Activated CD4-positive, alpha-beta T cell treated with anti-CD3 and anti-CD28 coated beads for 24 hours (primary cell): ENCODE data around the gene WDR5.

ENCODE experiments used
- DNase-seq, 2 donors: peaks; one replicate each; pipeline ENCODE4 v3.0.0-alpha.2; 2020; ENCODE audit warnings: low read depth in 2 of 2

The WDR5 gene

DNA sequence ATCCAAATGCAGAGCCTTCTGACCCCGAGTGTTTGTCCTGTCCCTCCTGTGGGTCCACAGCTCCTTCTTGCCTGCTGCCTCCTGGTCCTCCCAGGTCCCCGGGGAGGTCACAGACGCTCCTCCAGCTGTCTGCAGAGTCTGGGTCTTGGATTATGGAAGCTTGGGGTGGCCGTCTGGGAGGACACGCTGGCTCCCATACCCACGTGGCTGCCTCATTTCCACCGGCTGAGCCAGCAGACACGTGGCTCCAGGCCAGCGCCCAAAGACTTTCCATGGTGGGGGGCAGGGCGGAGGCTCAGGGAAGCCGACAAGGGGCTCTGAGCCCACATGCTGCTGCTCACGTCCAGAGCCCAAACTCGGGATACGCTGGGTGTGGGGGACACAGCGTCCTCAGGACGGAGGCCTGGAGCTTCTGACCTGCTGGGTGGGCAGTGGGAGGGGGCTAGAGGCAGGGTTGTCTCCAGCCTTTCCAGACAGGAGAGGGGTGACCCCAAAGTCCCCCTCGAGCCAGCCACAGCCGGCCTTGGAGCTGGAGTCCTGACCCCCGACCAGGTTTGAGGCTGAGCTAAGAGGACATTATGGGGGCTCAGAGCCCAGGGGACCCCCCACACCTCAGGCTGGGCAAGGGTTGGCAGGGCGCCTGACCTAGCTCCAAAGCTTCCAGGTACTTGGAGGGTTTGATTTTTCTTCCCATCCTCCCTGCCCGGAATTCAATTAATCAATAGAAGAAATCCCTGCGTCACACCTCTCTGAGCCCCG lies 52.7 kb downstream of the WDR5 start:
- DNase-seq, result no peak

DNA sequence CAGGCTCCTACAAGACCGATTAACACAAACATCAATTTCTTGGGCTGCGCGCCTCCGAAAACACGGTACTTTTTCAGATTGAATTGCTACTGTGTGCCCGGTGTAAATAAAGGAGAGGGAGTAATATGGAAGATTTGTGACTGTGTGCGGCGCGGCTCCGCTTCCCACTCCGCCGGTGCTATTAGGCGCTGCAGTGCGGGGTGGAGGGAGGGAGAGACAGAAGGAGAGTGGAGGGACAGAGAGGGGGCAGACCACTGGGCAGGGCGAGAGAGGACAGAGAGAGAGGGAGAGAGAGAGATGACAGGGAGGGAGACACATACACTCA lies 53.2 kb downstream of the WDR5 start:
- DNase-seq, result no peak

DNA sequence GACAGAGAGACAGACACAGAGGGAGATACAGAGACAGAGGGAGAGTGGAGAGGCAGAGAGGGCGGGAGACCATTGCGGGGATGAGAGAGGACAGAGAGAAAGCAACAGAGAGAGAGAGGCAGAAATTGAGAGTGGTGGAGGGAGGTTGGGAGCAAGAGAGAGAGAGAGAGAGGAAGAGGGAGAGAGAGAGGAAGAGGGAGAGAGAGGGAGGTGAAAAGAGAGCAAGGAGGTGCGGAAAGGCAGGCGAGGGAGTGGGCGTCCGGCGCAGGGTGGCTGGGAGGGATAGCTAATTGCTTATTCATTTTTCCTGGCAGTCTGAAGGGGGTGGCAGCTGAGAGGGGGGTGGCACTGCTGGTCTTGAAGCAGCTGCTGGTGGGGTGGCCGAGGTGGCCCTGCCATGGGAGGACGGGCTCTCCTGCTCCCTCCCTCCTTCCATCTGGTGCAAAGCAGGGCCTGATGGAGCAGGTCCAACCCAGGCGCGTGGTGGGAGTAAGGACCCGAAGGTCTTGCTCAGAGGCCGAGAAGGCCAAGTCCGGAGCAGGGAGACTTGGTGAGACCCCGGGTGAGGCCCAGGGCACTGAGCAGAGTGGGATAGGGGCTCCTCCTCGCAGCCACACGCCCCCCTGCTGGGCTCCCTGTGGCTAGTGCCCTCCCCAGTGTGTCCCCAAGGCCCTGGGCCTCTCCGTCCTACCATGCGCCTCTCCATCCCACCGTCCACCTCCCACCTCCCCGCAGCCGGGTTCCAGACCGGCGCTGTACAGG lies 53.8 kb downstream of the WDR5 start:
- no peak for DNase-seq

DNA sequence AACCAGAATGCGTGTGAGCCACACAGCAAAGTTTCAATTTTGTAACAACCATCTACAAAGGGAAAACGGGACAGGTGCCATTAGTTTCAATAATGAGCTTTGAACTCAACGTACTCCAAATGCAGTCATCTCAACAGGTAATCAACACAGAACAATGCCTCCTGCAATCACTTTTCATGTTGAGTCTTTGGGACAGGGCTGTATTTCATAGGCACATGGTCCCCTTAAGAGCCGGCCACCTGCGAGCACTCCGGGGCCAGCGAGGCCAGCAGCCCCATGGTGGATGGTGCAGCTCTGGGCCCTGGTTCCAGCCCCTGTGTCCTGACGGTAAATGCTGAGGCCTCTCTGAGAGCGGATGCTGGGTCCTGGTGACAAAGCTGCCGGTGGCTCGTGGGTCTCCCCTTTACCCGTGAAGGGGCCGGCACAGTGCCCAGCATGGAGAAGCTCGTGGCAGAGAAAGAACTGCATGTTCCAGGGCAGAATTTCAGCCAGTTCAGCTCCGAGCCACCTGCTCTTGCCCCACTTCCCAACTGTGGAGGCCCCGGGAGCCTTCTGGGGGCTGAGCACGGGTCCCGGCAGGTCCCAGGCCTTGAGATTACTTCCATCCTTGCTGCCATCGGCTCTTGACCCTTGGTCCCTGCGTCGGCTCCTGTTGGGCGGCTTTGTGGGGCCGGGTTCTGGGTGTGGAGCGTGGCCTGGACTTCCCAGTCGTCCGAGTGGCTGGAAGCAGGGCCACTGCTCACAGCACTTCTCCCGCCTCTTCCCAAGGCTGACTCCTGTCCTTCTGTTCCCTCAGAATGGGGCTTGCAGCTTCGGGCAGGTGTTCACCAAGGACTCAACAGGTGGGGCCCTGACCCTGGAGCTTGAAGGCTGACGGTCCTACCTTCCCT lies 54.6 kb downstream of the WDR5 start:
- DNase-seq, result no peak

DNA sequence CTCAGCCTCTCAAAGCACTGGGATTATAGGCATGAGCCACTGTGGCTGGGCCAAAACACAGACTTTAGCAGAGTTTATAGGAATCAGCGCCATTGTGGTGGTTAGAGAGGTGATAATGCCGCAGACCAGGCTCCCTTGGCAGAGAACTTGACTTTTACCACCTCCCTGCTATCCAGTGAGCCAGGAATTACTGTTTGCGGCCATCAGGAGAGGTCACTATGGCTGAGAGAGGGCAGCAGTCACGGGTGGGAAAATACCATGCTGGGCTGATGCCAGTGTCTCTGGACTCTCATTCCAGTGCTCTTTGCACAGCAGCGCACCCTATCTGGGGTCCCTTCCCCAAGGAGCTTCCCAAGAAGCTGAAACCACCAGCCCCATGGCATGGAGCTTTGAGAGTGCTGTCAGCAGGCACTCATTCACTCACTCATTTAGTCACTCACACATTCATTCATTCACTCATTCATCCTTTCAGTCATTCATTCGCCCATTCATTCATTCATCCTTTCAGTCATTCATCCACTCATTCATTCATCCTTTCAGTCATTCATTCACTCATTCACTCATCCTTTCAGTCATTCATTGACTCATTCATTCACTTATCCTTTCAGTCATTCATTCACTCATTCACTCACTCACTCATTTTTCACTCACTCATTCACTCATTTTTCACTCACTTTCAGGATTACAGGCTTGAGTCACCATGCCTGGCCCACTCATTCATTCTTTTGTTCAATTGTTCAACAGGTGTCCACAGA lies 55.8 kb downstream of the WDR5 start:
- DNase-seq, result no peak

DNA sequence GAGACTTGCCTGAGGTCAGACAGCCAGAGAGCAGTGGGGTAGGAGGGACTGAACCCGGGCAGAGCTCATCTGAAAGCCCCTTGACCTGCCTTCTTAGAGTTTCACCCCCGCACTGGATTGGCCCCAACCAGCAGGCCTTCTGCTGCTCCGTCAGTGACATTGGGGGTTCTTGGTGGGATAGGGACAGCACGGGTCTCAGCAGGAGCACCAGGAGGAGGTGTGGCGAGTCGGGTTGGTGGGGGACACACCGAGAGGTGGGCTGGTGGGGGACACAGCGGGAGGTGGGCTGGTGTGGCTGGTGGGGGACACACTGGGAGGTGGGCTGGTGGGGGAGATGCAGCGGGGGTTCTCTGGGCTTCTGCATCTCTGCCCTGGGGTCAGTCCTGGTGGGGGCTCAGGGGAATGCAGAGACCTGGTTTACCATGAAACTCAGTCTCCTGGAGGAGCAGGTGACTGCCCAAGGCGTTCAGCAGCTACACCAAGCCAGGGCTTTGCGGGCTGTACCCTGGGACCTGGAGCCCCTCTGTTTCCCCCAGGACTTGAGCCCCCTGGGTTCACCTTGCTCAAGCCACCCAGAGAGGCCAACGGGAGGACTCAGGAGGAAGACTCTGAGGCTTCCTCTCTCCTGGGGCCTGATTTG lies 56.5 kb downstream of the WDR5 start:
- no peak for DNase-seq

DNA sequence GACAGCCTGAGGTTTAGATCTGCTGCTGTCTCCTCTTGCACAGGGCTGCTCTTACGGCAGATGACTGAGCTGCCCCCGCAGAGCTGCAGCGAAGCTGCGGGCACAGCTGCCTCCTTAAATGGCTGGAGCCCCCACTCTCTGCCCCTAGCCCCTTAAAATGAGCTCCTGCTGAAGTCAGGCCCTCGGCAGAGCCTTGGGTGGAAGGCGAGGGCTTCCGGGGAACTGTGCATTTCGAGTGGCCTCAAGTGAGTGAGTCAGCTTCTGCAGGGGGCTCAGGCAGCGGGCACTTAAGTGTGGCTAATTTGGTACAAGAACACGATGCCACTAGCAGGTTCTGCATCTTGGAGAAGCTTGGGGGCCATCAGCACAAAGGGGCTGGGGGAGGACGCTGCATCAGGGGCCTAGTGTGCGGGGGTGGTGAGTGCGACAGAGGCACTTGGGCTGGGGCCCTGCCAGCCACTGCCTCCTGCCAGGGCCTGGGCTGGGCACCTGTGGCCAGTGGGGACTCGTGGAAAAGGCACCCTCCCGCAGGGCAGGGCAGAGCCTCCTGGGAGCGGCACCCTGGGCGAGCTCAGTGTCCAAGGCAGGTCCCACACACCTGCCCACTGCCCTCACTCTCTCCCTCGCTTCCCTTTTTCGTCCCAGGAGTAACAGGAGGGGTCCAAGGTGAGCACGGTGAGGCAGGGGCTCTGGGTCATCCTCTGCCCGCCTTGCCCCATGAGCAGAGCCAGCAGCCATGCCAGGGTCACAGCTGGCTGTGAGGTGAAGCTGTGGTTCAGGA lies 57.3 kb downstream of the WDR5 start:
- no peak for DNase-seq

DNA sequence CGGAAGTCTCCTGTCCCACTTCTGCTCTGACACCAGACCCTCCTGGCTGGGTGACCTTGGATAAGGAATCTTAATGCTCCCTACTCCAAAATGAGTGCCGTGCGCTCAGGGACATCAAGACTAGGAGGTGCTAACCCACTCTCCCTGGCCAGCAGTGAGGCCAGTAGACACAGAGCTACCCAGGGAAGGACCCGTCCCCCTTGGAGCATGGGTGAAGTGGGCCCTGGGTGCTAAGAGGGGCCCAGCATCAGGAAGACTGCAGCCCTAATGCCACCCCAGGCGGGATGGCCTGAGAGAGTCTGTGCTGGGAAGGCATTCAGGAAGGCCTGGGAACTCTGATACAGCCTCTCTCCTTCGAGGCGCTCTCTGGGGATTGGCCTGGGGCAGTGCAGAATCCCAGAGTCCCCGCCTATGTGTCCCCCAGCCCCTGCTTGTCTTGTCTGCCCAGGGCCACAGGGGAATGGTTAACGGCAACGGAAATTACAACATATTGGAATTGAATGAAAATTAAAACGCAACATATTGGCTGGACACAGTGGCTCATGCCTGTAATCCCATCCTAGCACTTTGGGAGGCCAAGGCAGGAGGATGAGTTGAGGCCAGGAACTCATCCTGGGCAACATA lies 58.1 kb downstream of the WDR5 start:
- DNase-seq, result no peak

DNA sequence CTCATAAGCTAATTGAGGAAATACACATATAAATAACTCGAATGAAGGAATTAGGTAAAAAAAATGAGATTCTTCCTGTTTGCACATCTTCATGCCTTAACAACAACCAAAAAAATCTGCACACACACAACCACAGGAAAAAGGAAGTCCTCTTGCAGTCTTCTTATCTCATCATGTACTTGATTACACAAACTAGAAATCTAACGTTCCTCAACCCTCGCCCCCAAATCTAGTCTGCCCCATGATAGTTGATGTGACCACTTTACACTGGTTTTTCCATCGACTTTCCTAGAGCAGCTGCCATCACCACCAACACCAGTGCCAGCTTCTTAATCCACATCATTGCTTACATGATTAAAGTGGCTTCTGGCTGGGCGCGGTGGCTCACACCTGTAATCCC lies 59.7 kb downstream of the WDR5 start:
- no peak for DNase-seq

DNA sequence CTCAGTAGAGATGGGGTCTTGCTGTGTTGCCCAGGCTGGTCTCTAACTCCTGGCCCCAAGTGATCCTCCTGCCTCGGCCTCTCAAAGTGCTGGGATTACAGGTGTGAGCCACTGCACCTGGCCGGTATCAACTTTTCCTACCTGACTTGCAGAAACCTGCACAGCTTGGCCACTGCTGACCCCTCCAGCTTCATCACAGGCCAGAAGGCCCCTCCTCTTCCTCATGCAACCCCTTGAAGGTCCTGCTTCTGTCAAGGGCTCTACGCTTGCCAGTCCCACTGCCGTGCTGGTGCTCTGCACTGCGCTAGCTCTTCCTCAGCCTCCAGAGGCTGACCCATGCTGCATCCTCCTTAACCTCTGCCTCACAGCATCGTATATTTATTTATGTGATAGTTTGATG lies 61.0 kb downstream of the WDR5 start:
- no peak for DNase-seq

DNA sequence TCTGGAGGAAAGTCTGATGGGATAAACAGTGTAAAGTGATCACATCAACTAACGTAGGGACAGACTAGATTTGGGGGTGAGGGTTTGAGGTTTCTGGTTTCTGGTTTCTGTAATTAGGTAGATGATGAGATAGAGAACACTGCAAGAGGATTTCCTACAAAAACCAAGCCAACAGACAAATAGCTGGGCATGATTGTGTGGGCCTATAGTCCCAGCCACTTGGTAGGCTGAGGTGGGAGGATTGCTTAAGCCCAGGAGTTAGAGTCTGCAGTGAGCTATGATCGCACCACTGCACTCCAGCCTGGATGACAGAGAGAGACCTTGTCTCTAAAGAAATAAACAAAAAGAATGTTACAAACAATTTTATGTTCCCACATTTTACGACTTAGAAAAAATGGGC lies 62.9 kb downstream of the WDR5 start:
- no peak for DNase-seq

DNA sequence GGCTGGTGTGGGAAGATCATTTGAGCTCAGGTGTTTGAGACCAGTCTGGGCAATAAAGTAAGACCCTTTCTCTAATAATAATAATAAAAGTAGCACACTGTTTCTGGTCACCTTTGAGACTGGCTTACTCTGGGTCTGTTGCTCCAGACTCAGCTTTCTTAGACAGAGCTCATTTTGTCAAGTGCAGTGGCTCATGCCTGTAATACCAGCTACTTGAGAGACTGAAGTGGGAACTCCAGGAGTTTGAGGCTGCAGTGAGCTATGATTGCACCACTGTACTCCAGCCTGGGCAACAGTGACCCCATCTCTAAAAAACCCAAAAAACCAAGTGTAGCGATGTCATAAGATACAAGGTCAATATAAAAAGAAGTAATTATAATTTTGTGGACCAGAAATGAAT lies 64.8 kb downstream of the WDR5 start:
- DNase-seq, result no peak

DNA sequence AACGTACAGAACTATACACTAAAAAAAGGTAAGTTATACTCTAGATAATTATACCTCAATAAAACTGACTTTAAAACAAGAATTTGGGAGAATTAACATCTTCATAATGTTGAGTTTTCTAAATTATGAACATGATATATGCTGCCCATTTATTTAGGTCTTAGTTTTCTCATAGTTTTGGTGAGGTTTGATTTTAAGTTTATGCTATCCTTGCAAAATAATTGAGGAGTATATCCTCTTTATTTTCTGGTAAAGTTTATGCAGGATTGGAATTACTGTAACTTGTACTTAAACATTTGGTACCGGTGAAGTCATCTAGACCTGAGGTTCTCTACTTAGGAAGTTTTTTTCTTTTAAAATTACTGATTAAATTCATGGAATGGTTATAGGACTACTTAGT lies 67.3 kb downstream of the WDR5 start:
- DNase-seq, result no peak

DNA sequence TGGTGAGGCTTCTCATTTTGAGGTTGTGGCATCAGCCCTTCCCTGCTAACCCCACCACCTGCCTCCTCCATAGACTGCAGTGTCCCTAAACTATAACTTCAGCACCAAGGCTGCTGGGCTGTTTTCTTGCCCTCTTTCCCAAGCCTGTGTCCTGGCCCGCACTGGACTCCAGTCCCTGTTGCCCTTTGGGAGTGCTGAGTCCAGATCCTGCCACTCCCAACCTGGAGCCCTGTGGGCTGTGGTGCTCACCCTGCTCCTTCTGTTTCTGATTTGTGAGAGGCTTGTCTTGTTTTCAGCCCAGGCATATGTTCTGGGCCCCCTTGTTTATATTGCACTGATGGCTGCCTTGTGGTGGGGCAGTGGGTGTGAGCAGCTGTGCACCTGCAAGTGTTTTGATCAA lies 68.2 kb downstream of the WDR5 start:
- no peak for DNase-seq

DNA sequence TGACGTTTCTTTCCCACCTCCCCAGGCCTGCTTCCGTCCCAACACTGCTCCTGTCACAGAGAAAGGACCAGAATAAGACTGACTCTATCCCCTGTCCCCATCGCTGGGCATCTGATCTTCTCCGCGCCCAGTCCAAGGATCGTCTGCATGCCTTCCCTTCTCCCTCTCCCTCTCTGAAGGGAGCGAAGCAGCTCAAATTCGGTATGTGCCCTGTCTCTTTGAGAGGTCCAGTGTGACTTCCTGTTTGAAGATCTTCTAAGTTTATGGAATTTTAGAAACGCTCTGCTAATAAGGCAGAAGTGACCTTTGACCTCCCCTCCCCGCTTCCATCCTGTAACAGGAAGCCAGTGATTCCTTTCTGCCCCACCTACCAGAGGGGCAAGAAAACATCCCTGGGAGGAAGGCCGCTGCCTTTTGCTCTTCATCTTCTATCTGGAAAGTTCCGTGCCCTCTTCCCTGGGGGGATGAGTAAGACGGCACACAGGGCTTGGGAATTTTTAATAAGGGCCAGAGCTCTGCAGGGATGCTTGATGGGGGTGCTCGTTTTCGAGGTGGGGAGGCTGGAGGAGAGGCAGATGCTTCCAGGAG lies 69.2 kb downstream of the WDR5 start:
- DNase-seq, result no peak

DNA sequence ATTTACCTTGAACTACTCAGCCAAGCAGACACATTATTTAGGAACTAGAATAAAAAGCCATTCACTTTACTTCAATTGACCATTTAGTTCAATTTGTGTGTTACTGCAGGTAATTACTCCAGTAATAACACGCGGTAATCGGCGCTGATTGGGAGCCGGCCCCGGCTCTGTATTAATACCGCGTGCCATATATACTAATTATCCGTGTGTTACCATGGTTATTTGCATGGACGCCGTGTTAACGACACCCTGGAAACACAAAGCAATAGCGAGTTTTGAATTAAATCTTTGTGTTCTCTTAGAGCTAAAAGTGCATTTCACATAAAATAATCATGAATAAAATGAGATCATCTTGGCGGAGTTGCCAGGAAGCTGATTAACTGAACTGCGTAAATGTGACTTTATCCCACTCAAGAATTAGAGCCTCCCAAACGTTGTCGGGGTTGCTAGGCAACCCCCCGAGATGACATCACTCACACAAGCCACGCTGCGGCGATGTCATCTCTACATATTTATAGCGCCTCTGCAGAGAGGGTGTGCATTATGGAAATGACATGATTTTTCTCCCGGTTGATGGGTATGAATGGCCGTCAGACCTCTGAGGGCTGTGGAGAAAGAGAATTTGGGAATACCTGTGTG lies 69.9 kb downstream of the WDR5 start:
- no peak for DNase-seq

DNA sequence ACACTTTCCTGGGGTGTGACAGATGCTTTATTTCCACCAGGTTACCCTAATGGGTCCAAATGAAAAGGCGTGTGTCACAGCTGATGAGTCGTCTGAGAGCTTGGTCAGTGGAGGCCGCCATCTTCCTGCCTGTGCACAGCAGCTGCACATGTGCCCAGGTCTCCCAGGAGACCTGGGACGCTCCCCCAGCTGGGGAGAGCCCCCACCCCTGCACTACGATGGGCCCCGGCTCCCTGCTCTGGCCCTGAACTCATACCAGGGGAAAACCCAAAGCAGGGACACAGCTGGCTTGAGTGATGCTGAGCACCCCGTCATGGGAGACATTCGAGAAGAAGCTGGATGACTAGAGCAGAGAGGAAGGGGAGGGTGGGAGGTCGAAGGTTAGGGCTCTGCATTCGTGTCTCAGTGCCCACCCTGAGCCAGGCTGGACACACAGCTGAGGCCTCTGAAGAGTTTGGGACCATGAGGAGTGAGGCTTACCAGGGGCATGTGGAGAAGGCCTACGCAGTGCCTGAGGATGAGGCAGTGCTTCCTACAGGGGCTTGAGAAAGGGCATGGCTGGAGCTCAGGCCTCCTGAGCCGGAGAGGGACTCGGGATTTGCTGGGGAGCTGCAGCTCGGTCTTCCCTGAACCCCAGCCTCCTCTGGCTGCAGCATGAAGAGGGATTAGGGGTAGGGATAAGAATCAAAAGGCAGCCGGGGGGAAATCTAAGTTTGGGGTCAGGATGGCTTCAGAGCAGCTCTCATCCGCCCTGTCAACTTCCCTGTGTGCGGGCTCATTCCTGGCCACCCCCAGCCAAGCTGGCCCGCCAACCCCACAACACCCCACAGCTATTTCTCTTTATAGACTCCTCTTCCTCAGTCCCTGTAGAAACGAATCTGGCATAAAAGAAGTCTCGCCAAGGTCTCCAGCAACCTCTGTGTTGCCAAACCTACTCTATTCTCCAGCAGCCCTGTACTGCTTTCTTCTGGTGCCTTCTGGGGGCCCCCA lies 70.7 kb downstream of the WDR5 start:
- no peak for DNase-seq

DNA sequence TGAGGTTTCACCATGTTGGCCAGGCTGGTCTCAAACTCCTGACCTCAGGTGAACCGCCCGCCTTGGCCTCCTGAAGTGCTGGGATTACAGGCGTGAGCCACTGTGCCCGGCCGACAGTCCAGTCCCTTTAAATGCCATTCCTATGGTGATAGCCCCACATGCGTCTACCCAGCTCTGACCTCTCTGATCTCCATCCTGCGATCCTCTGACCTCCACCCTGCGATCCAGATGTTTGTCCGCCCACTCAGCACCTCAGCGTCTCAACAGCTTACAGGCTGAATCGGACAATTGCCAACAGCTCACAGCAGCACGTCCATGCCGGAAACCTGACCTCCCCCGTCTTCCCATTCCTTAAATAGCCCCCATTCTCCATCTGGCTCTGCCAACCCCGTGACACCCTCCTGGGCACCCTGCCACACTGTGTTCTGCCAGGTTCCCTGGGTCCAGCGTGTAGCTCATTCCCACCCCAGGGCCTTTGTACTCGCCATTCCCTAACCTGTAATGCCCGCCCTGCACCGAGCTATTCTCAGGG lies 72.5 kb downstream of the WDR5 start:
- no peak for DNase-seq
